Stimulated activated naive CD8-positive, alpha-beta T cell treated with anti-CD3 and anti-CD28 coated beads, Interleukin-15, Interleukin-2, amounts not matched to agents 100 ng/mL and 50 ng/mL, for 24 hours (primary cell): ENCODE results near the gene PFDN4.

Experiments used
- H3K27ac Mint-ChIP-seq: one replicate; pipeline ENCODE4 v1.8.0; 2021; ENCODE audit warnings: mild to moderate bottlenecking, mixed read lengths
- H3K27me3 Mint-ChIP-seq: one replicate; pipeline ENCODE4 v1.8.0; 2021; ENCODE audit warnings: mixed read lengths
- H3K36me3 Mint-ChIP-seq: one replicate; pipeline ENCODE4 v1.8.0; 2021; ENCODE audit warnings: low read depth, mixed read lengths
- H3K4me1 Mint-ChIP-seq: one replicate; pipeline ENCODE4 v1.8.0; 2021; ENCODE audit warnings: low read depth, mixed read lengths
- H3K4me3 Mint-ChIP-seq: one replicate; pipeline ENCODE4 v1.8.0; 2021; ENCODE audit warnings: mild to moderate bottlenecking, mixed read lengths
- H3K9me3 Mint-ChIP-seq: one replicate; pipeline ENCODE4 v1.8.0; 2021; ENCODE audit warnings: mixed read lengths

The PFDN4 gene

GRCh38 chr20:54184904-54185626, 22.8 kb upstream of the PFDN4 start:
- H3K27me3 Mint-ChIP-seq = peaks cover 33% of the 10 kb centered on the region
- H3K27ac Mint-ChIP-seq = no peak overlapping the region
- no peak overlapping the region for H3K4me3 Mint-ChIP-seq

GRCh38 chr20:54188132-54188849, 19.6 kb upstream of the PFDN4 start:
- H3K4me3 Mint-ChIP-seq = no peak overlapping the region
- peaks cover 15% of the 10 kb centered on the region for H3K27me3 Mint-ChIP-seq
- no peaks in the 10 kb centered on the region for H3K9me3 Mint-ChIP-seq
- H3K36me3 Mint-ChIP-seq = no peaks in the 10 kb centered on the region
- no peaks in the 10 kb centered on the region for H3K4me1 Mint-ChIP-seq
- no peak overlapping the region for H3K27ac Mint-ChIP-seq

More at GRCh38 chr20:54184904-54185626, 22.8 kb upstream of the PFDN4 start:
- Mint-ChIP-seq H3K9me3 (no peaks in the 10 kb centered on the region), H3K4me1 (no peaks in the 10 kb centered on the region), H3K36me3 (no peaks in the 10 kb centered on the region)

DNA sequence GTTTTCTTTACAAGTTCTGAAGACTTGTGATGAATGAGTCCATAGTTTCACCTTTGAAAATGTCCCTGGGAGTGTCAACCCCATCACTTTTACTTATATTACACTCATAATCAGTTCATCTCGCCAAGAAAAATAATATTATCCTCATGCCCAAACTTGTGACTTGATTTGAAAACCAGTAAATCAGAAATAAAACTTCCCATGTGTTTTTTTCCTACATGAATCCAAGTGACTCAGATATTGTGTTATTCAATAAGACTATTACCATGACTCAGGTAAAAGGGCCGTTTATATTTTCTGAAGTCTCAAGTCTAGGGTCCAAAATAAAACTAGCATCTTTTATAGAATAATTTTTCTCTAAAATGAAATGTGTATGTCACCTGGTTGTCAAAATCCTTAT, 18.3 kb upstream of the PFDN4 start:
- no peak overlapping the region for H3K27ac Mint-ChIP-seq
- H3K36me3 Mint-ChIP-seq = no peaks in the 10 kb centered on the region
- peaks cover 9% of the 10 kb centered on the region for H3K27me3 Mint-ChIP-seq
- no peak overlapping the region for H3K4me3 Mint-ChIP-seq
- H3K9me3 Mint-ChIP-seq = no peaks in the 10 kb centered on the region
- H3K4me1 Mint-ChIP-seq = no peaks in the 10 kb centered on the region

- Mint-ChIP-seq H3K4me3 (no peak overlapping the region), H3K36me3 (no peaks in the 10 kb centered on the region), H3K4me1 (no peaks in the 10 kb centered on the region), H3K9me3 (no peaks in the 10 kb centered on the region), H3K27me3 (peaks cover 9% of the 10 kb centered on the region), H3K27ac (no peak overlapping the region)
Observed at GRCh38 chr20:54190217-54190616, 17.7 kb upstream of the PFDN4 start.

GRCh38 chr20:54193817-54194216, 14.1 kb upstream of the PFDN4 start:
- H3K36me3 Mint-ChIP-seq = no peaks in the 10 kb centered on the region

GRCh38 chr20:54194724-54195438, 13.0 kb upstream of the PFDN4 start:
- H3K36me3 Mint-ChIP-seq = no peaks in the 10 kb centered on the region
- no peaks in the 10 kb centered on the region for H3K9me3 Mint-ChIP-seq
- no peak overlapping the region for H3K4me3 Mint-ChIP-seq
- H3K27me3 Mint-ChIP-seq = peaks cover 4% of the 10 kb centered on the region
- no peaks in the 10 kb centered on the region for H3K4me1 Mint-ChIP-seq
- H3K27ac Mint-ChIP-seq = no peak overlapping the region

More at GRCh38 chr20:54193817-54194216, 14.1 kb upstream of the PFDN4 start:
- H3K27ac Mint-ChIP-seq = no peak overlapping the region
- no peaks in the 10 kb centered on the region for H3K9me3 Mint-ChIP-seq
- H3K4me3 Mint-ChIP-seq = no peak overlapping the region
- H3K27me3 Mint-ChIP-seq = peaks cover 9% of the 10 kb centered on the region
- no peaks in the 10 kb centered on the region for H3K4me1 Mint-ChIP-seq

DNA sequence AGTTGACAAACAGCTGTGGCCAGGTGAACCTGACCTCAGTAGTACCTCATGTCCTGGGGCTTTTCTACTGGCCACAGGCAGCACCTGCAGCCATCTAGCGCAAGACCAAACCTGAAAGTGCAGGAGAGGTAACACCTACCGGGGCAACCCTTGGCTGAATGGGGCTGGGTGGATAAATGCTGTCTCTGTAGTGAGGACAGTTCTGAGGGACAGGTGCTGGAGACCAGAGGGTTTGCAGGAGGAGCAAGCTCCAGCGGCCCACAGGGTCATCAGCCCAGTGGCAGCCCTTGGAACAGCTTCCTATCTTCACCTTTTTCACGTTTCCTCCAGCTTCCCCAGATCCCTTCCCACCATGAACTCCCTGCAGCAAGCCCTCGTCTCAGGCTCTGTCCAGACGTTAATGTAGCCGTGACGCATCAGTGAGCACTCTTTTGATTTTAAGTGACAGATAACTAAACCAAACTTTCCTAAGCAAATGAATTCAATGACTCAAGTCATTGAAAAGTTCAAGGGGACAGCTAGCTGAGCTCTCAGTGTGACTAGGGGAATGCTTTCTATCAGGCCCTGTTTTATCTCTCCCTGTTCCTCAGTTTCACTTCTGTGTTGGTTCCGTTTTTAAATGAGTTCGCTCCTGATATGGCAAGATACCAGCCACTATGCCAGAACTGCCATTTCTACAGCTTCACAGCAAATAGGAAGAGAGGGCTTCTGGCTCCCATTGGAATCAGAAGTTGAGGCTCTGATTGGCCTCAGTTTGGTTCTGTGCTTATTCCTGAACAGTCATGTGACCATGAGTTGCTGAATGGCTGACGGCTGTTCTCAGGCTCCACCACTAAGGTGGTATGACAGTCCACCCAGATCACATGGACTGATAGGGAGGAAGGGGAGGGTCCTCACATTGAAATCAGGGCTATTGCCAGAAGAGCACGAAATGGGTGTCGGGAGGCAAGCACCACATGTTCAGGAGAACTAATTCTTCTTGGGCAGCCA, 12.1 kb upstream of the PFDN4 start:
- Mint-ChIP-seq H3K9me3 (no peaks in the 10 kb centered on the region), H3K4me1 (no peaks in the 10 kb centered on the region), H3K27me3 (peaks cover 4% of the 10 kb centered on the region), H3K36me3 (no peaks in the 10 kb centered on the region), H3K27ac (no peak overlapping the region), H3K4me3 (no peak overlapping the region)

DNA sequence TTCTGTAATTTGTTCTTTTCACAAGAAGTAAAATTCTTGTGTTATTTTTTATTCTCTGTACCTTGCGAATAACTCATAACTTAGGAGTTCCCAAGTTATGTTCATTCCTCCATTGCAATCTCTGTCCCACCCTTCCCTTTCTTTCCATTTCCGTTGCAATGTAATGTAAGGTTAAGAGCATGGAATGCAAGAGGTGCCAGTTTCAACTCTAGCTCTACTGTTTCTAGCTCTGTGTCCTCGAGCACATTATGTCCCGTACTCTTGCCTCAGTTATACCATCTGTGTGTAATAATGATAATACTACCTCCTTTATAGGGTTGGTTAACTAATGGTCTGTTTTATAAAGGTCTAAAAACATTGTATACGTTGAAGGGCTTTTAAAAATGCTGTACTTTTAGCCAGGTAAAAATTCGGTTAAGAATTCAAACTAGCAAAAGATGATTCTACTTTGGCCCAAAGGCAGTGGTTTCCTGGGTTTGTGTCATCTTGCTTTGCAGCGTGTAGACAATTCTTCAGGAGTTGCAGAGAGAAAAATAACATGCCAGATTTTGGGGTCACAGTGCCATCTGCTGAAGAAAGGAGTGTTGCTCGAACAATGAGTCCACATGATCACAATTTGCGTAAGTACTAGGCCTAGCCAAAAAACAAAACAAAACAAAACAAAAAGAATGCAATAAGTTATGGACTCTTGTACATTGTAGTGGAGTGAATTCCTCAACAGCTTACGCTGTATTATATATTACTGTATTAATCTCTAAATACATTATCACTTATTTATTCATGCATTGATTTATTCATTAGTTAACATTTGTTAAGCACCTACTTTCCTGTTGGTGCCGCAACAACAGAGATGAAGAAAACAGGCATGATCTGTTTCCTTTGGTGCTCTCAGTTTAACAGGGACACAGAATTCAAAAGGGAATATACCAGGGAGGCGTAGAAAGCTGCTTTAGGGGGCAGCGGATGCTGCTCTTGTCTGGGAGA, 10.0 kb upstream of the PFDN4 start:
- Mint-ChIP-seq H3K27me3 (no peaks in the 10 kb centered on the region), H3K36me3 (no peaks in the 10 kb centered on the region), H3K4me3 (no peak overlapping the region), H3K9me3 (no peaks in the 10 kb centered on the region), H3K4me1 (no peaks in the 10 kb centered on the region), H3K27ac (no peak overlapping the region)

- Mint-ChIP-seq H3K27me3 (no peaks in the 10 kb centered on the region), H3K36me3 (no peaks in the 10 kb centered on the region), H3K9me3 (no peaks in the 10 kb centered on the region), H3K4me3 (no peak overlapping the region), H3K27ac (no peak overlapping the region), H3K4me1 (no peaks in the 10 kb centered on the region)
Observed at GRCh38 chr20:54199283-54199682, 8.6 kb upstream of the PFDN4 start.

- H3K4me3 Mint-ChIP-seq = no peak overlapping the region
- peaks cover under 1% of the 10 kb centered on the region for H3K4me1 Mint-ChIP-seq
- no peaks in the 10 kb centered on the region for H3K9me3 Mint-ChIP-seq
- no peaks in the 10 kb centered on the region for H3K27me3 Mint-ChIP-seq
- H3K27ac Mint-ChIP-seq = no peak overlapping the region
- H3K36me3 Mint-ChIP-seq = no peaks in the 10 kb centered on the region
Observed at GRCh38 chr20:54199721-54200176, 8.1 kb upstream of the PFDN4 start.

GRCh38 chr20:54200487-54201267, 7.2 kb upstream of the PFDN4 start:
- Mint-ChIP-seq H3K36me3 (no peaks in the 10 kb centered on the region), H3K27ac (no peak overlapping the region), H3K4me3 (no peak overlapping the region), H3K9me3 (no peaks in the 10 kb centered on the region), H3K27me3 (no peaks in the 10 kb centered on the region), H3K4me1 (peaks cover 10% of the 10 kb centered on the region)

DNA sequence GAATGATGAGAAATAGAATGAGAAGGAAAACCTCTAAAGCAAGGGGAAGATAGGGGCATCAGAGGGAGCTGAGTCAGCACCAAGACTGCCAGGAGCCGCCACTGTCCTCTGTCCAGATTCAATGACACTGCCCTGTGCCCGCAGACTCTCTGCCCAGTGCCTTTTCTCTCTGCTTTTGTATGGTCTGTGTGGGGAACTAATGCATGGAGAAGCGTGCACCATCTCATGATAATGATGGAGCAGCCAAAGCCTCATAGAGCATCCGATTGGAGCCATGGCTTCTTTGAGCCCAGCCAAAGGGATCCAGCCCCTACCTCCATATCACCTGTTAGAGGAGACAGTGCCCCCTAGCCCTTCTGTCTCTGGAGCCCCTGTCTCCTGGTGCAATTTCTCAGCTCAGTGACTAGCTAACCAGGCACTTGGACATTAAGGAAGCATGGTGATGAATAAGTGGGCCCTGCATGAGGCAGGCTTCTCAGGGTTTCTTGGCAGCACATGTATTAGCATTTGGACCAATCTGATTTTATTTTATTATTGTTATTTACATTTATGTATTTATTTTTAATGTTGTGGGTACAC, 6.5 kb upstream of the PFDN4 start:
- Mint-ChIP-seq H3K9me3 (no peaks in the 10 kb centered on the region), H3K4me1 (peaks cover 16% of the 10 kb centered on the region), H3K27me3 (no peaks in the 10 kb centered on the region), H3K4me3 (no peak overlapping the region), H3K36me3 (no peaks in the 10 kb centered on the region), H3K27ac (no peak overlapping the region)
